Measurements from ENCODE around the gene PTPN20.

The PTPN20 gene

DNA sequence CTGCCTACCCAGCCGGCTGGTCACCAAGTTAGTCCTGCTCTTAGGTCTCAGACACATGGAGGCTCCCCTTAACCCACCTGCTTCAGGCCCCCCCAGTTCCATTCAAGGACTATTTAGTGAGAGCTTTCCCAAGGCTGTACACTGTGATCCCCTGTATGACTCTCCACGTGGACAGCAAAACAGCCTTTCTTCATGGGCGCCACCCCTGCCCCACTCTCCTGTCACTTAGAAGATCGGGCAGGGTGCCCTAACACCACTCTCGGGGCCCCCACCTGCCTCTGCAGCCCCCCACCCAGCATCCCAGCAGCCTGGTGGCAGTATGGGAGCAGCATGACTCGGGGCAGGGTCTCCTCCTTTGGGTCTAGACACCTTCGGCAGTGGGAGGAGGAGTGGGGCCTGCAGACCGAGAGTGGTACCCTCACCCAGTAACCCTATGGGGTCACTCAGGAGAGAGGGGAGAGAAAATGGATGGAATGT is 116.6 kb downstream of the PTPN20 start:
- TF ChIP-seq, protein P1, sequence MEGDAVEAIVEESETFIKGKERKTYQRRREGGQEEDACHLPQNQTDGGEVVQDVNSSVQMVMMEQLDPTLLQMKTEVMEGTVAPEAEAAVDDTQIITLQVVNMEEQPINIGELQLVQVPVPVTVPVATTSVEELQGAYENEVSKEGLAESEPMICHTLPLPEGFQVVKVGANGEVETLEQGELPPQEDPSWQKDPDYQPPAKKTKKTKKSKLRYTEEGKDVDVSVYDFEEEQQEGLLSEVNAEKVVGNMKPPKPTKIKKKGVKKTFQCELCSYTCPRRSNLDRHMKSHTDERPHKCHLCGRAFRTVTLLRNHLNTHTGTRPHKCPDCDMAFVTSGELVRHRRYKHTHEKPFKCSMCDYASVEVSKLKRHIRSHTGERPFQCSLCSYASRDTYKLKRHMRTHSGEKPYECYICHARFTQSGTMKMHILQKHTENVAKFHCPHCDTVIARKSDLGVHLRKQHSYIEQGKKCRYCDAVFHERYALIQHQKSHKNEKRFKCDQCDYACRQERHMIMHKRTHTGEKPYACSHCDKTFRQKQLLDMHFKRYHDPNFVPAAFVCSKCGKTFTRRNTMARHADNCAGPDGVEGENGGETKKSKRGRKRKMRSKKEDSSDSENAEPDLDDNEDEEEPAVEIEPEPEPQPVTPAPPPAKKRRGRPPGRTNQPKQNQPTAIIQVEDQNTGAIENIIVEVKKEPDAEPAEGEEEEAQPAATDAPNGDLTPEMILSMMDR (IDR thresholded peaks at IDR 0.05; ENCODE audit: low read depth, low read length): no peak
- no peak for DNase-seq (ENCODE audit: extremely low read depth, low read depth)

GRCh38 chr10:47028466-47028865 is 117.2 kb downstream of the PTPN20 start:
- no peak for DNase-seq (ENCODE audit: extremely low read depth, low read depth)
- TF ChIP-seq, protein P1 (IDR thresholded peaks at IDR 0.05; ENCODE audit: low read depth, low read length): no peak

GRCh38 chr10:47029181-47030009 is 118.2 kb downstream of the PTPN20 start:
- TF ChIP-seq, protein P1 (IDR thresholded peaks at IDR 0.05; ENCODE audit: low read depth, low read length): no peak
- no peak for DNase-seq (ENCODE audit: extremely low read depth, low read depth)

DNA sequence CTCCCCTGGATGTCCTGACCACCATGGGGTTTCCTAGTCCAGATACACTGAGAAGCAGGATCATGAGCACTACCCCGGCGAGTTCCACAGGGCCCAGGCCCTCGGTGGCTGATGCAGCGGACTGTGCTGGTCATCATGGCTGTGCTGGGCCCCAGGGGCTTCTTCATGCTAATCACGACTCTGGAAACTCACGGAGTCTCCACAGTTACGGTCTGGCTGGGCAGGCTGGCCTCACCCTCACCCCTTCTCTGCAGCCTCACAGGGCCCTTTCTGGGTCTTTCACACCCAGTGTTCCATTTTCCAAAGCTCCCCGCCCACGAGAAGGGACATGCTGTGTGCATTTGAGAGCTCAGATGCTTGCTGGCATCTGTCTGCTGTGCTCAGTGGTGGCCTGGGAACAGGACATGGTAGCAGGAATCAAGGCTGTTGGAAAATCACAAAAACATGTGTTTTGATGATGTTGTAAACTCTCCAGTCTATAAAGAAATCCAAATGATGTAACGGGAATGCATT is 119.0 kb downstream of the PTPN20 start:
- no peak for DNase-seq (ENCODE audit: extremely low read depth, low read depth)
- TF ChIP-seq, protein P1 (IDR thresholded peaks at IDR 0.05; ENCODE audit: low read depth, low read length): no peak

DNA sequence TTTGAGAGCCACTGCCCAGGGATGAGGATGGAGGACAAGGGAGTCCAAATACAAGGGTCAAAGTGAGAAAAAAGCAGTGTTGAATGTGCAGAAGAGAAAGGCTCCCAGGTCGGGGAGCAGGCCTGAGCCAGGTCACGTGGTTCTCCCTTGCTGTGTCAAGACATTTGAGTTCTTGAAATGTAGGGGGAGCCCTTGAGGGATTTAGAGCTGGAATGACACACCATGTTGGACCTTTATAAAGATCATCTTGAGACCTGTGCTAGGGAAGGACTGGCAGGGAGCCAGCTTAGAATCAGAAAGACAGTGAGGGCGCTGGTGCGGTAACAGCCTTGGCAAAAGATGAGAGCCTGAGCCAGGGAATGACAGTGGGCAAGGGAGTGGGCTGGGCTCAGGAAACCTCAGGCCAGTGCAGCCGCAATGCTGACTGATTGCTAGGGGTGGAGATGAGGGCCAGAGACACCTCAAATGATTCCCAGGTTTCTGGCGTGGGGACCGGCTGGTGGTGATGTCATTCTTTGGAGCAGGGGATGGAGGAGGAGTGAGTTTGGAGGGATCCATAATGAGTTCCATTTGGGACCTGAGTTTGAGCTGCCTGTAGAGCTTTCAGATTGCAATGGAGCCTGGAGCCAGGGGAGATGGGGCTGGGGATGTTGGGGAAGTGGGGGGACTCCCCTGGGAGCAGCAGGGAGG is 120.1 kb downstream of the PTPN20 start:
- DNase-seq (ENCODE audit: extremely low read depth, low read depth): no peak
- TF ChIP-seq, protein P1 (IDR thresholded peaks at IDR 0.05; ENCODE audit: low read depth, low read length): peak; percentile 5; the same call in 1 of the 2 replicates

GRCh38 chr10:47031901-47032465 is 120.8 kb downstream of the PTPN20 start:
- TF ChIP-seq, protein P1 (IDR thresholded peaks at IDR 0.05; ENCODE audit: low read depth, low read length): no peak
- no peak for DNase-seq (ENCODE audit: extremely low read depth, low read depth)

All from AG09319 (cell line).